NCI-H1436 (cell line): ENCODE measurements around the gene ILDR1.

Source experiments
- DNase-seq: peaks from one replicate; lab custom pipeline; 2025; lab: John Stamatoyannopoulos, UW

The ILDR1 gene

GRCh38 chr3:121994551-121994950 is 27.5 kb downstream of the ILDR1 start:
- DNase-seq = no peak

DNA sequence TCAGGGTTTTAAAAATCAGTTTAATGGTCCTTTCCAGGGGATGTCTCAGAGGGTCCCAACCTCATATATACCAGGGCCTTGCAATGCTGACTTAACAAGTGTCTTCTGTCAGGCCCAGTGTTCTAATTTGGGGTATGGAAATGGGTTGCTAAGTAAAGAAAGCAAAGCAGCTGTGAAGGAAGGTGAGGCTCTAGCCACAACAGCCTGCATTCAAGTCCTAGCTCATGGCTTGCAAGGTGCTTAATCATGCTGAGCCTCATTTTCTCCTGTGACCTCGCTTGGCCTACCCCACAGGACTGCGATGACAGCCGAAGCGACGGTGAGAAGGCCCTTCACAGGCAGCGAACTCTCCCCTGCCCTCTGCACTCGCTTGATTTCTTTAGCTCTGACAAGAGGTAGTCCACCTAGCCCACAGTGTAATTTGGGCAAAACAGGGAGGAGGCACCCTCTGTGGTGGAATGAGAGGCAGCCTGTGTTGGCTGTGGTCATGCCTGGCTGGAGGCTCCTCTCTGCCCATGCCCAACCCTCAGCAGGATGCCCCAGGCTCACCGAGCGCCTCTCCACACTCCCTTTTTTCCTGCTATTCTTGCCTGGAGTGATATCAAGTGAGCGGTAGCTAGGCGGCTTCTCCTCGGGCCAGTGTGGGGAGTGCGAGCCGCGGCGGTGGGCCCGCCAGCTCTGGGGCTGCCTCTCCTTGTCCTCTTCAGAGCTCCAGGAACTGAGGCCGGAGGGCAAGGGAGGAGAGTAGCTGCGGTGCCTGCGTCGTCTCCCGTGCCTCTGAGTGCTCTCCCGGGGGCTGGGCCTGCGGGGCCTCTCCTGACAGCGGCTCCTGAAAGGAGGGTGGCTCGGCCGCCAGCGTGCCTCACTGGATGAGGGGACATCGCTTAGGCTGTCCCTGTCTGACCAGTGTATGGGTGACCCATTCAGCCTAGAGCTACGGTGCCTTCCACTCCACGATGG is 29.2 kb downstream of the ILDR1 start:
- DNase-seq = no peak

GRCh38 chr3:121989943-121990342 is 32.1 kb downstream of the ILDR1 start:
- no peak for DNase-seq

DNA sequence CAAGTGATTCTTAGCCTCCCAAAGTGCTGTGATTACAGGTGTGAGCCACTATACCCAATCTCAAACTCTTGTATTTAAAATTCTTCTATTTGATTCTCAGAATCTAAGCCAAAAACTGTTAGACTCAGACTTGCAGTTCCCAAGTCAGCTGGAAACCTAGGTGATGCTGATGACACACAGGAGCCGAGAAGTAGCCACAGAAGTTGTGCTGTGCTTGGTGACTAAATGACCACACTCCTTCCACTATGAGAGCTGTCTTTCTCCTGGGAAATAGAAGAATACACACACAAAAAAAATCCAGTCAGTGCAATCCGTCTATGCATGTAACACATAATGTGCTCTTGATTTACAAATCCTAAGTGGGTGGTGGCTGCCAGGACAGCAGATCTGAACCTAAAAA is 33.9 kb downstream of the ILDR1 start:
- DNase-seq = no peak

DNA sequence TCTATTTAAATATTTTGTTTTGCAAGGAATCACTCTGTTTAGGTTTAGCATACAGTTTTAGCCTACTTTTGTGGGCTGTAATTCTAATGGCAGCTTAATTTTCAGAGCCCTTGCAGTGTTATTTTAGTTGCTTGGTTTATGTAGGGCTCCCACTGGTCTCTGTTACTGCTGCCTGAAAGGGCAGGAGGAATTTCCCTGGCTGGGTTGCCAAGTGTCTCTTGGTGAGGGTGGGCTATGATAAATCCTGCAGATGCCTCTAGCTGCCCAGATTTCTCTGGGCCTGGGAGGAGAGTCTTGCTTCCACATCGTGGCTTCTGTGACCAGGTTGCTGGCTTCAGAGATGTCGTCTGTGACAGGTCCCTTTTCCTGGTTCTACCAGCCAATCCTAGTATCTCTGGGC is 36.2 kb downstream of the ILDR1 start:
- DNase-seq = no peak

DNA sequence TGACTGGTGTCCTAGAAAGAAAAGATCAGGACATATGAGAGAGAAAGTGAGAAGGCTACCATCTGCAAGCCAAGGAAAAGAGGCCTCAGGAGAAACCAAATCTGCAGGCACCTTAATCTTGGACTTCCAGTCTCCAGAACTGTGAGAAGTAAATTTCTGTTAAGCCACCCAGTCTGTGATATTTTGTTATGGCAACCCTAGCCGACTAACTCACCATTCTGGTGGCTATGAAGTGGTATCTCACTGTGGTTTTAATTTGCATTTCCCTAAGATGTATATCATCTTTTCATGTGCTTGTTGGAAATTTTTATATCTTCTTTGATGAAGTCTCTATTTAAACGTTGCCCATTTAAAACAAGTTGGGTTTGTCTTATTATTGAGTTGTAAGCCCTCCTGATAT is 40.6 kb downstream of the ILDR1 start:
- no peak for DNase-seq

DNA sequence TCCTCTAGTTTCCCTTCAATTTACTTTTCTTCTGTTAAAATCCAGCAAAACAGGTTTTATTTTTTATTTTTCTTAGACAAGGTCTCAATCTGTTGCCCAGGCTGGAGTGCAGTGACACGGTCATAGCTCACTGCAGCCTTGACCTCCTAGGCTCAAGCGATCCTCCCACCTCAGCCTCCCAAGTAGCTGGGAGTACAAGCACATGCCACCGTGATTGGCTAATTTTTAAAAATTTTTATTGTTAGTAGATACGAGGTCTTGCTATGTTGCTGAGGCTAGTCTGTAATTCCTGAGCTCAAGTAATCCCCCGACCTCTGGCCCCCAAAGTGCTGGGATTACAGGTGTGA is 41.6 kb downstream of the ILDR1 start:
- DNase-seq = no peak

GRCh38 chr3:121979734-121980449 is 42.2 kb downstream of the ILDR1 start:
- DNase-seq = no peak

- DNase-seq = no peak
Measured at GRCh38 chr3:121979246-121979645, 42.8 kb downstream of the ILDR1 start.

GRCh38 chr3:121976727-121977126 is 45.3 kb downstream of the ILDR1 start:
- DNase-seq = no peak

DNA sequence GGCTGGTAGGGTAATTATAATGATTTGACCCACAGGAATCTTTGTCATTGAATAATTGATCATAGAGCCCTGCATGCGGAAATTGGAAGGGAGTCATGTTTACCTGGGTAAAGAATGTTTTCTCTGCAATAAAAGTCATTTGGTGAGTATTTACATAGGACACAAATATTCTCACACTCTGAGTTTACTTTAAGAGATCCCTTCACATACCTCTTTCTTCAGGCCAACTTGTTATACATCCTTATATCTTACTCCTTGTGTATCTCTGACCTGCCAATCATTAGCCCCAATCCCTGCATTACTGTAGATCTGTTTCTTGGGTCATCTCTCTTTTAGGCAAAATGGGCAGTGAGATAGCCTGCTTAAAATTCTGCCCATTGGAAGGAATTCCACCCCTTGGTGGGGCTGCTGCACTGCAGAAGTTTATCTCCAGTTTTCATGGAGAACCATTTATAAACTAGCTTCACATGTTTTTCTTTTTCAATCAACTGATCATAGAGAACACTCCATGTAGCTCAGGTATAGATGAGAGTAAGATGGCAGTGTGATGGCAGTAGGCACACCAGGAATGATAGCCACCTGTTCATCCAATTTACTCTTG is 46.2 kb downstream of the ILDR1 start:
- DNase-seq = no peak

DNA sequence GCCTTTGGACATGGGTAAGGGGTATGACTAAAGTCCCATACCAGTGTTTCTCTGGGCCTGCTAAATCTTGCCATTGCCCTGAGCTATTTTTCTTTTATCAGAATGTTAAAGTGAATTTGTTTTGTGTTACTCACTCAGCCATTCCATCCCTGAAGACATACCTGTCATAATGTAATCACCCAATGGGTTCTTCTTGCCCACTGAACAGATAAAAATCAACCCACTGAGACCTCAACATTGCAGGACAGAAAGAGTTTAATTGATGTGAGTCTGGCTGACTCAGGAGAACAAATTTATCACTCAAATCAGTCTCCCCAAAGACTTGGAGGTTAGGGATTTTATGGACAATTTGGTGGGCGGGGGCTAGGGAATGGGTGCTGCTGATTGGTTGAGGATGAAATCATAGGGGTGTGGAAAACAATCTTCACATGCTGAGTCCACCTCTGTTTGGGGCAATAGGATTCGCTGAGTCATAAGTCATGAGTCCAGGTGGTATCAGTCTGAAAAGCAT is 47.4 kb downstream of the ILDR1 start:
- no peak for DNase-seq

DNA sequence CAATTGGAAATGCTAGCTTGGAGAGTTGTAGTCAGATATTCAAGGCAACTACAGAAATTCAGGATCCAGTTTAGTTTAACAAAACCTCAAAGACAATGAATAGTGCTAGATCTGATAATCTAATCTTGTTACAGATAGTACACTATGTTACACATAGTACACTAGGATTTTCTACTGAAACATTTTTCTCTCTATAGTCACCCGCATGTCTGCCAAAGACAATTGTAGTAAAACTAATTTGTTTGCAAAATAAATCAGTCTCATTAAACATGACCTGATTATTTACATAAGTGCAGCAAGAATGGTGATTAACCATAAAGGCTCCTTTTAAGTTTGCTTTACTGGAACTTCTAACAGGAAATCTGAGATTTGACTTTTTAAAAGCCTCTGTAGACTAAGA is 52.0 kb downstream of the ILDR1 start:
- DNase-seq = no peak

- no peak for DNase-seq
Measured at GRCh38 chr3:121969631-121970030, 52.4 kb downstream of the ILDR1 start.

DNA sequence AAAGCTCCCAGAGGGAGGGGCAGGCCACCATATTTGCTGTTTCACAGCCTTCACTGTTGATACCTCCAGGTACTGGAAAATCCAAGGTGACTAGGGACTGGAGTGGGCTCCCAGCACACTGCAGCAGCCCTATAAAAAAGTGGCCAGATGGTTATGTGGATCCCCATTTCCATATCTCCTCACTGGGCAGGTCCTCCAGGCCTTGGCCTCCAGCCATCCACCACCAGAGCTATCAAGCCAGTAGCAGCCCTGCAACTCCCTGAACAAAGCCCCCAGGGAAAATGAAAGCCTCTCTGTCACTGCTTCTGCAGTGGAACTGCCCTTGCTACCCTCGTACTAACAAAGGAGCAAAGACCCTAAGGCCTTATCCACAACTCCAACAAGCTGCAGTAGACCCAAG is 58.4 kb downstream of the ILDR1 start:
- DNase-seq = no peak

- no peak for DNase-seq
Measured at GRCh38 chr3:121962443-121962842, 59.6 kb downstream of the ILDR1 start.

DNA sequence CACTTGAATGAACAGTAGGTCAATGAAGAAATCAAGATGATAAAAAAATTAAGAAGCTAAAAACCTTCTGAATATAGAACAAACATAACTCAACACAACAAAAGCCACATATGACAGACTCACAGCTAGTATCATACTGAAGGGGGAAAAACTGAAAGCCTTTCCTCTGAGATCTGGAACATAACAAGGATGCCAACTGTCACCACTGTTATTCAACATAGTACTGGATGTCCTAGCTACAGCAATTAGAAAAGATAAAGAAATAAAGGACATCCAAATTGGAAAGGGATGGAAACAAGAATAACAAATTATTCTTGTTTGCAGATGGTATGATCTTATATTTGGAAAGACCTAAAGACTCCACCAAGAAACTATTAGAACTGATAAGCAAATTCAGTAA is 60.8 kb downstream of the ILDR1 start:
- DNase-seq = no peak

- DNase-seq = no peak
Measured at GRCh38 chr3:121958801-121959200, 63.2 kb downstream of the ILDR1 start.

DNA sequence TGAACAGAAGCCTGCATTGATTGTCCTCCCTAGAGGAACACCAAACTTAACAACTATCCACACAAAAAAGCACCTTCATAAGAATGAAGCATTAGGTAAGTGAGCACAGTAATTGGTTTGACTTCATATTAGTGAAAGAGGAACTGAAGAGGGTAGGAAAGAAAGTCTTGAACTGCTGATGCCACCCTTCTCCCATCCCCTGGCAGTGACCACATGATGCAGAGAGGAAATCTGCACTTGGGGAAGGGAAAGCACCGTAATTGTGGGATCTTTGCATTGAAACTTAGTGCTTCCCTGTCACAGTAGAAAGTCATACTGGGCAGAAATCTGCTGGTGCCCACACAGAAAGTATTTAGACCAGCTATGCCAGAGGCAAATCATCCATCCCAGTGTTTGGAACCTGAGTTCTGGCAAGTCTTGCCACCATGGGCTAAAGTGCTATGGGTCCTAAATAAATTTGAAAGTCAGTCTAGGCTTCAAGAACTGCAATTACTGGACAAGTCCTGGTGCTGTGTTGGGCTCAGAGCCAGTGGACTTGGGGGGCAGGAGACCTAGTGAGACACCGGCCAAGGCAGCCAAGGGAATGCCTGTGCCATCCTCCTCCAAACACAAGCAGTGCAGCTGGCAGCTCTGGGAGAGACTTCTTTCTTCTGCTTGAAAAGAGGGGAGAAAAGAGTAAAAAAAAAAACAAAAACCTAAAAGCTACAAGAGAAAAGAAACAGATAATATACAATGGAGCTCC is 64.2 kb downstream of the ILDR1 start:
- DNase-seq = no peak

GRCh38 chr3:121956363-121956762 is 65.7 kb downstream of the ILDR1 start:
- DNase-seq = no peak

DNA sequence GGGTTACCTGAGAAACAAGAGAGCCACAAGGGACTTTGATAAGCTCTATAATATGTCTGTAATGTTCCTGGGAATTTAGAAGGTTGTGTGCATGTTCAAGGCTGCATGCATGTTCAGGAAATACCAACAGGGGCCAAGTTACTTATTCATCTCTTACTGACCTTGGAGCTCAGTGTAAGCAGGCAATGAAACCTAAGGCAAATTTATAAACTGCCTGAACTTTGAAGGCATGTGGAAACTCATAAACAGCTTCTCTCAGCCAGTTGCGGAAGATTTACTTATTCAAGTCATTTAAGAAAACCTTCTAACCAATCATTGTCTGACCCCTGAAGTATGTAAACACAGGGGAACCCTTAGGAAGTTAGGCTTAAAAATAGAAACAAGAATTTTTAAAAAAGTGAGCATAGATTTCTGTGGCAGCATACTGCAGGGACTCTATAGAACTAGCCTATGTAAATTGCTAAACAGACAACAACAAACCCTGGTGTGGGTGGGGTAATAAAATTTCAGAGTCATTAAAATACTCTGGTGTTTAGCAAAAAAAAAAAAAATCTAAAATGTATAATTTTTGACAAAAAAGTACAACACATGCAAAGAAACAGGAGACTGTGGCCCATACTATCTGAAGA is 70.6 kb downstream of the ILDR1 start:
- DNase-seq = no peak

DNA sequence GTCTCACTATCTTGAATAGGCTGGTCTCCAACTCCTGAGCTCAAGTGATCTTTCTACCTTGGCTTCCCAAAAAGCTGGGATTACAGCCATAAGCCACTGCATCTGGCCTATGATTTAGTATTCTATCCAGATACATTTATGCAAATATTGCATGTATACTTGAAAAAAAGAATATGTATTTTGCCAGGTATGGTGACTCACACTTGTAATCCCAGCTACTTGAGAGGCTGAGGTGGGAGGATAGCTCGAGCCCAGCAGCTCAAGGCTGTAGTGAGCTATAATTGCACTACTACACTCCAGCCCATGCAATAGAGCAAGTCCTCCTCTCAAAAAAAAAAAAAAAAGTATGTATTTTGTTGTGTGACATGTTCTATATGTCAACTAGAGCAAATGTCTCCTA is 73.4 kb downstream of the ILDR1 start:
- no peak for DNase-seq
